Trophoblast cell (in vitro differentiated cells and primary cell): Measurements from ENCODE around the gene TTC32.
A peak's percentile ranks its signal among the peaks of the same experiment; 100 is the strongest.

Experiments
- DNase-seq, 2 donors: peaks; one replicate each; pipeline ENCODE4 v3.0.0-alpha.2; 2016
- H2AFZ ChIP-seq: 2 replicates; pipeline ENCODE4 v1.6.1; 2013; ENCODE audit warnings: low read length, moderate library complexity, mild to moderate bottlenecking; ENCODE audit not compliant: insufficient read depth, poor library complexity
- H2AK5ac ChIP-seq: 2 replicates; pipeline ENCODE4 v1.6.1; 2013; ENCODE audit warnings: mild to moderate bottlenecking, low read length
- H2BK120ac ChIP-seq: 2 replicates; pipeline ENCODE4 v1.6.1; 2013; ENCODE audit warnings: low read length, mild to moderate bottlenecking, moderate library complexity; ENCODE audit not compliant: insufficient read depth, poor library complexity
- H2BK12ac ChIP-seq: 2 replicates; pipeline ENCODE4 v1.6.1; 2013; ENCODE audit warnings: mild to moderate bottlenecking, low read length, moderate library complexity
- H2BK5ac ChIP-seq: 2 replicates; pipeline ENCODE4 v1.6.1; 2013; ENCODE audit warnings: low read length, low read depth, moderate library complexity, mild to moderate bottlenecking; ENCODE audit not compliant: poor library complexity
- H3K14ac ChIP-seq: 2 replicates; pipeline ENCODE4 v1.6.1; 2013; ENCODE audit warnings: mild to moderate bottlenecking, low read length
- H3K18ac ChIP-seq: 2 replicates; pipeline ENCODE4 v1.6.1; 2013; ENCODE audit warnings: mild to moderate bottlenecking, low read length
- H3K23ac ChIP-seq: 2 replicates; pipeline ENCODE4 v1.6.1; 2013; ENCODE audit warnings: low read length
- H3K27ac ChIP-seq: 2 replicates; pipeline ENCODE4 v1.5.1; 2013; ENCODE audit warnings: low read depth, mild to moderate bottlenecking, inconsistent platforms, low read length, moderate library complexity
- H3K27me3 ChIP-seq: 2 replicates; pipeline ENCODE4 v1.6.1; 2013; ENCODE audit warnings: inconsistent platforms, mild to moderate bottlenecking, low read length, moderate library complexity; ENCODE audit not compliant: insufficient read depth
- H3K36me3 ChIP-seq, 2 experiments: 1 replicate in 1 of 2; 2 replicates in 1 of 2; pipeline ENCODE4 v1.6.1; 2013; ENCODE audit warnings: low read length in 2 of 2, mild to moderate bottlenecking in 2 of 2, moderate library complexity in 1 of 2; ENCODE audit not compliant: insufficient read depth in 2 of 2, control insufficient read depth in 1 of 2
- H3K4ac ChIP-seq: 2 replicates; pipeline ENCODE4 v1.6.1; 2013; ENCODE audit warnings: low read depth, mild to moderate bottlenecking, low read length, moderate library complexity
- H3K4me1 ChIP-seq, 2 experiments: 1 replicate in 1 of 2; 2 replicates in 1 of 2; pipeline ENCODE4 v1.6.1; 2013; ENCODE audit warnings: low read length in 2 of 2, mild to moderate bottlenecking in 2 of 2, moderate library complexity in 1 of 2; ENCODE audit not compliant: insufficient read depth in 2 of 2, control insufficient read depth in 1 of 2
- H3K4me2 ChIP-seq: 2 replicates; pipeline ENCODE4 v1.6.1; 2013; ENCODE audit warnings: inconsistent platforms, mild to moderate bottlenecking, low read length, moderate library complexity
- H3K4me3 ChIP-seq: 2 replicates; pipeline ENCODE4 v1.5.1; 2013; ENCODE audit warnings: mild to moderate bottlenecking, low read depth, low read length, inconsistent platforms
- H3K79me1 ChIP-seq: one replicate; pipeline ENCODE4 v1.6.1; 2013; ENCODE audit warnings: low read length
- H3K79me2 ChIP-seq: 2 replicates; pipeline ENCODE4 v1.6.1; 2013; ENCODE audit warnings: low read length, mild to moderate bottlenecking; ENCODE audit not compliant: control insufficient read depth, insufficient read depth, poor library complexity
- H3K9ac ChIP-seq: 2 replicates; pipeline ENCODE4 v1.6.1; 2013; ENCODE audit warnings: mild to moderate bottlenecking, low read length
- H3K9me3 ChIP-seq: 2 replicates; pipeline ENCODE4 v1.6.1; 2013; ENCODE audit warnings: low read depth, mild to moderate bottlenecking, control low read depth, inconsistent platforms, low read length; ENCODE audit not compliant: insufficient read depth
- H4K12ac ChIP-seq: 2 replicates; pipeline ENCODE4 v1.6.1; 2013; ENCODE audit warnings: low read depth, mild to moderate bottlenecking, low read length, moderate library complexity
- H4K8ac ChIP-seq: 2 replicates; pipeline ENCODE4 v1.6.1; 2013; ENCODE audit warnings: low read depth, mild to moderate bottlenecking, low read length, moderate library complexity
- H4K91ac ChIP-seq: one replicate; pipeline ENCODE4 v1.6.1; 2013; ENCODE audit warnings: low read depth, mild to moderate bottlenecking, low read length, moderate library complexity
- WGBS: extraction: QIAGEN DNeasy Blood & Tissue Kit; methylation state at CpG from one replicate; pipeline ENCODE4 v1.1.7; 2013; ENCODE audit warnings: missing lambda C conversion rate; ENCODE audit not compliant: insufficient read length, insufficient coverage; ENCODE audit errors: extremely low coverage; 5-methylcytosine and 5-hydroxymethylcytosine counted together

TTC32 gene

GRCh38 chr2:19861813-19862212 is 40.0 kb downstream of the TTC32 start:
- H3K9me3 ChIP-seq: no peaks in the 10 kb centered on the region
- H2BK5ac ChIP-seq: no peak overlapping the region
- H3K23ac ChIP-seq: no peak overlapping the region
- no peaks in the 10 kb centered on the region for H3K36me3 ChIP-seq
- H2BK120ac ChIP-seq: no peak overlapping the region
- H2BK12ac ChIP-seq: peak overlapping the region; percentile 2
- no peak overlapping the region for H2AK5ac ChIP-seq
- no peak for DNase-seq
- no peak overlapping the region for H3K9ac ChIP-seq
- H2AFZ ChIP-seq: no peak overlapping the region
- H4K8ac ChIP-seq: no peak overlapping the region
- H3K4me2 ChIP-seq: no peak overlapping the region
- H3K79me1 ChIP-seq: peaks cover 2% of the 10 kb centered on the region
- WGBS: no CpG with 5 or more reads among the region's 1 CpG
- no peak overlapping the region for H3K18ac ChIP-seq
- H4K91ac ChIP-seq: peak overlapping the region; percentile 20
- H3K4me3 ChIP-seq: no peak overlapping the region
- no peak overlapping the region for H4K12ac ChIP-seq
- H3K79me2 ChIP-seq: no peaks in the 10 kb centered on the region
- peaks cover 5 to 6% of the 10 kb centered on the region in 2 experiments for H3K4me1 ChIP-seq
- H3K4ac ChIP-seq: no peak overlapping the region
- no peaks in the 10 kb centered on the region for H3K27me3 ChIP-seq
- no peak overlapping the region for H3K14ac ChIP-seq
- no peak overlapping the region for H3K27ac ChIP-seq

GRCh38 chr2:19860022-19860421 is 41.8 kb downstream of the TTC32 start:
- Histone ChIP-seq H3K4me1 (peaks cover 5 to 6% of the 10 kb centered on the region in 2 experiments), H3K23ac (no peak overlapping the region), H2AK5ac (no peak overlapping the region), H3K9me3 (no peaks in the 10 kb centered on the region), H4K8ac (no peak overlapping the region), H3K9ac (no peak overlapping the region), H4K91ac (no peak overlapping the region), H3K4ac (no peak overlapping the region), H3K79me1 (peaks cover 2% of the 10 kb centered on the region), H3K27me3 (no peaks in the 10 kb centered on the region), H3K27ac (no peak overlapping the region), H3K18ac (no peak overlapping the region), H3K4me3 (no peak overlapping the region), H2BK5ac (no peak overlapping the region), H3K36me3 (no peaks in the 10 kb centered on the region), H3K4me2 (no peak overlapping the region), H2BK12ac (no peak overlapping the region), H2AFZ (no peak overlapping the region), H3K79me2 (no peaks in the 10 kb centered on the region), H2BK120ac (no peak overlapping the region), H3K14ac (no peak overlapping the region), H4K12ac (no peak overlapping the region)
- WGBS: no CpG with 5 or more reads among the region's 6 CpGs
- DNase-seq: no peak

- no peak for DNase-seq
- Histone ChIP-seq H2BK12ac (no peak overlapping the region), H3K4me1 (peaks cover 5 to 6% of the 10 kb centered on the region in 2 experiments), H3K14ac (no peak overlapping the region), H4K91ac (no peak overlapping the region), H3K36me3 (no peaks in the 10 kb centered on the region), H2AFZ (no peak overlapping the region), H3K4me3 (no peak overlapping the region), H3K27me3 (no peaks in the 10 kb centered on the region), H3K4me2 (no peak overlapping the region), H3K79me2 (no peaks in the 10 kb centered on the region), H4K12ac (no peak overlapping the region), H3K9ac (no peak overlapping the region), H3K27ac (no peak overlapping the region), H3K79me1 (peaks cover 2% of the 10 kb centered on the region), H3K4ac (no peak overlapping the region), H4K8ac (no peak overlapping the region), H2BK5ac (no peak overlapping the region), H3K23ac (no peak overlapping the region), H3K9me3 (no peaks in the 10 kb centered on the region), H2AK5ac (no peak overlapping the region), H3K18ac (no peak overlapping the region), H2BK120ac (no peak overlapping the region)
- WGBS: no CpG with 5 or more reads among the region's 11 CpGs
Measured at GRCh38 chr2:19859565-19859964, 42.2 kb downstream of the TTC32 start.

- Histone ChIP-seq H3K9me3 (no peaks in the 10 kb centered on the region), H4K12ac (no peak overlapping the region)
Measured at GRCh38 chr2:19857806-19858205, 44.0 kb downstream of the TTC32 start.

More at GRCh38 chr2:19857806-19858205, 44.0 kb downstream of the TTC32 start:
- Histone ChIP-seq H3K4me2 (no peak overlapping the region), H2AK5ac (no peak overlapping the region), H3K79me2 (no peaks in the 10 kb centered on the region), H2BK5ac (no peak overlapping the region), H3K27ac (no peak overlapping the region), H3K4me3 (no peak overlapping the region), H3K4me1 (peaks cover 2 to 5% of the 10 kb centered on the region in 2 experiments), H3K18ac (no peak overlapping the region), H2BK120ac (no peak overlapping the region), H2BK12ac (no peak overlapping the region), H3K9ac (no peak overlapping the region), H4K8ac (no peak overlapping the region), H3K79me1 (no peaks in the 10 kb centered on the region), H3K27me3 (no peaks in the 10 kb centered on the region), H4K91ac (no peak overlapping the region), H2AFZ (no peak overlapping the region), H3K4ac (no peak overlapping the region), H3K14ac (no peak overlapping the region), H3K23ac (no peak overlapping the region), H3K36me3 (no peaks in the 10 kb centered on the region)
- peak in 1 of 2 donors; percentile 35 for DNase-seq
- no CpG with 5 or more reads among the region's 15 CpGs for WGBS
